HG02970 (cell line): ENCODE results near the gene IL4.

Experiments used
- ATAC-seq: cut with Tn5 transposase; IDR thresholded peaks from one replicate; pipeline ENCODE4 v1.9.1; 2021; ENCODE audit warnings: mild to moderate bottlenecking, moderate library complexity, moderate number of reproducible peaks; ENCODE audit not compliant: unreplicated experiment, low FRiP score

IL4 gene

GRCh38 chr5:132669966-132670882, 3.6 kb upstream of the IL4 start:
- ATAC-seq = no peak

DNA sequence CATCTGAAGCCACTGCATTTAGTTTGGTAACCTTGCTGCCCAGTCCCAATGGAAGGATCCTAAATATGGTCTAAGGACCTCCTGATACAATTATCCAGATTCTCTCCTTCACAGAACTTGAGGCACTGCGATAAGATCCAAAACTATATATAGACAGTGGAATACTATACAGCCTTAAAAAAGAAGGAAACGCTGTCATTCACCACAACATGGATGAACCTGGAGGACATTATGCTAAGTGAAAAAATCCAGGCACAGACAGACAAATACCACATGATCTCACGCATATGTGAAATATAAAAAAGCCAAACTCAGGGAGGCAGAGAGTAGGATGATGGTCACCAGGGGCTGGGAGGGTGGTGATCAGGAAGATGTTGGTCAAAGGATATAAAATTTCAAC, 2.8 kb upstream of the IL4 start:
- no peak for ATAC-seq

GRCh38 chr5:132673488-132673887, 301 bp upstream of the IL4 start:
- no peak for ATAC-seq

DNA sequence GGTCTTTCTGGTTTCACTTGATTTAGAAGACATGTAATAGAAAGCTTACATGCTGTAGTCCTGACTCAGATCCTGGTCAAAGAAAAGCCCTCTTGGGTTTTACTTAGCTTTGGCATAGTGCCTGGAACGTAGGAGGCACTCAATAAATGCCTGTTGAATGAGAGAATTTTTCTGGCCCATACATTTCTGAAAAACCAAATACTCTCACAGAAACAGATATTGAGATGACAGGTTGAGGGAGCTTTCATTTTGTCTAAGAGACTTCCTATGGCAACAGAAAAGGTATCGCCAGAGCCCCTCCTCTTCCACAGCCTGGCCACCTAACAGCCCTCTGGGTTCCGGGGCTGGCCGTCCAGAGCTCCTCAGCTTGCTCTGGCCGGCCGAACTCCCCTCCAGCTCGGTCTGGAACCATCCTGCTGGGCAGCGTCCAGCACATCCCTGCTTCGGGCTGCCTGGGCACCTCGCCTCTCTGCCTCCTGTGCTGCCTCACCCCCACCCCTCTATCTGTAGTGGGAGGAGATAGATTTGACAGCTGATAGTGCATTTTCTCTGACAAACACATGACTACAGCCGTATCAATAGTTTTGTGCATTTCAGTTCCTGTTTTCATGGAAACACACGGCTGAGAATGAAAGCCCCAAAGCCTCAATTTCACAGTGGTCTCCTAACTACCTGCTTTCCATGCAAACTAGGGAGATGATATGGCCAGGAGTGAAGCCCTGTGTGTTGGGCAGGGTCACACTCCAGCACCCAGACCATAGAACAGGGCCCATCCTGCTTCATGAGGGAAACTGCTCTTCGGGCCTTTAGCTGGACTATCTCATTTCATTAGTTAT, 1.1 kb downstream of the IL4 start:
- peak; percentile 69 for ATAC-seq

- ATAC-seq = no peak
Measured at GRCh38 chr5:132675936-132676689, 2.3 kb downstream of the IL4 start.

DNA sequence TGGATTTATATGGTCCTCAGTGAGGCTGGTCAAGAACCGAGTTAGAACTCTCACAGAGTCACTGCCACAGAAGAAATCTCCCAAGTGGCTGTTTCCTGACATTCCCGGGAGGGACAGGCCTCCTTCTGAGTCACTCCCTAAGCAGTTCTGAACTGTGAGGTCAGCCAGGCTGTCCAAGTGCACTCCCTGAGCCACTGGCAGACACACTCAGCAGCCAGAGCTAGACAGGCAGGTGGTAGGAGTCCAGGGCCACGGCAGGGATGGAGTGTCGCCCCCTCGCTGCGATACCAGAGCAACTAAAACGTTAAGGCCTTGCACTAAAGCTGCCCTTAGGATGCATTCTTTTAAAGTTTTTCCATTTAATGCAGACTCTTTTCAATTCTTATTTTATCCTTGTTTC, 3.4 kb downstream of the IL4 start:
- no peak for ATAC-seq

GRCh38 chr5:132677682-132678400, 4.1 kb downstream of the IL4 start:
- ATAC-seq = no peak

GRCh38 chr5:132678735-132679134, 4.9 kb downstream of the IL4 start:
- no peak for ATAC-seq

DNA sequence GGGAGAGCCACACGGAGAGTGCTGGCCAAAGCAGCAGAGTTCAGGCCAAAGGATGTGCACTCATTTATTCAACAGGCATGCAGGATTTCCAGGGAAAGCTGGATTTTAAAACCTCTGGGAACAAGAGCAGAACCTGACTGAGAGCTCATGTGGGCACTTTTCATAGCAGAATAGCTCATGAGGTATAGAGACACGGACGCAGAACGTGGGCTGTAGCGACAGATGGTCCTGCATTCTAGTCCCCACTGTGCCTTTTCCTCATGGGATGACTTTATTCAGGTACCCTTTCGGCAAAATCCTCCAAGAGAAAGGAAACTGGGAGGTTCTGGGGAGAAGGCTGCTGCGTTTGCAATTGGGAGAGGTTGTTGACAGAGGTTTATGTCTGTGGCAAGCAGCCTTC, 5.4 kb downstream of the IL4 start:
- ATAC-seq = no peak

DNA sequence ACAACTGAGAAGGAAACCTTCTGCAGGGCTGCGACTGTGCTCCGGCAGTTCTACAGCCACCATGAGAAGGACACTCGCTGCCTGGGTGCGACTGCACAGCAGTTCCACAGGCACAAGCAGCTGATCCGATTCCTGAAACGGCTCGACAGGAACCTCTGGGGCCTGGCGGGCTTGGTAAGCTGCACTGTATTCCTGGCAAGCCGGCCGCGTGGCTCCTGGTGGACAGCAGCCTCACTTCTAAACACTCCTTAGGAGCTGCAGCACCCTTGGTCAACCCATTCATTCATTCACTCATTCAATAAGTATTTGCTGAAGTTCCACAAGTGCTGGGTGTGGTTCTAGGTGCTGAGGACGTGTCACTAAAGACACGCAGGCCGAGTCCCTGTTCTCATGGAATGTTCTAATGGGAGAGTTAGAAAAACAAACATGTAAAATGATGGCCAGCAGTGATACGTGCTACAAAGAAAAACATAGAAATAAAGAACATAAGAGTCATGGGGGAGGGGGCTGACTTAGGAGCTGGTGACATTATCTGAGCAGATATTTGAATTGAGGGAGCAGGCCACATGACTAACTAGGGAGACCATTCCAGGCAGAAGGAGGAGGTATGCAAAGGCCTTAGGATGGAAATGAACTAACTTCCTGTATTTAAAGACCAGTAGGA, 6.1 kb downstream of the IL4 start:
- no peak for ATAC-seq

GRCh38 chr5:132680780-132681475, 7.1 kb downstream of the IL4 start:
- no peak for ATAC-seq

DNA sequence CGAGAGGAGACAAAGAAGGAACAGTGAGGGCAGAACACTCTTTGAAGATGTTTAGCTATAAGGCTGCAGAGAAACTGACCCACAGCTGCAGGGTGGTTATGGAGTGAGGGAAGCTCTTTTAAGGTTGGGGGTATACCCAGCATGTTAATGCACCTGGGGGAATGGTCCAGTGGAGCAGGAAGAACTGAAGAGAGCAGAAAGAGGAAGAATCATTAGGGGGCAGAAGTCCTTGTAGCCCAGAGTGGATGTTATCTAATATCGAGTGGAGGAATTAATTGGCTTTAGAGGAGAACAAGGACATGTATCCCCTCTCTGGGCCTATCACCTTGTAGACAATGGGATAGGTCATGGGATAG, 7.7 kb downstream of the IL4 start:
- ATAC-seq = no peak

DNA sequence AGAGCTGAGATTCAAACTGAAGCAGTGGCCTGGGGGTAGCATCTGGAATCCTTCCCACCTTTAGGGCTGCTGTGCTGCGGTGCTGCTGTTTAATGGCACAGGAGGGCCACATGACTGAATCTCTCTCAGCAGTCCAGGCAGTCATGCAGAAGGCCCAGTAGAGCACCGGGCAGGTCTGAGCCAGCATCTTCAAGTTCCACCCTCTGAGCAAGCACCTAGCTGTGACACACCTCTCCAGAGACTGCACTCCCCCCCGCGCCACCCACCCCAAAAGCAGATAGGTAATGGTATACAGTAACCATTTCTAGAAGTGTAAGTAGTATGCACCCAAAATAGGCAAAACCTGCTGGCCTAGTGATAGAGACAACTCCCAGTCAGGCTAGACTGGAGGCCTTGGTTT, 8.2 kb downstream of the IL4 start:
- ATAC-seq = no peak

DNA sequence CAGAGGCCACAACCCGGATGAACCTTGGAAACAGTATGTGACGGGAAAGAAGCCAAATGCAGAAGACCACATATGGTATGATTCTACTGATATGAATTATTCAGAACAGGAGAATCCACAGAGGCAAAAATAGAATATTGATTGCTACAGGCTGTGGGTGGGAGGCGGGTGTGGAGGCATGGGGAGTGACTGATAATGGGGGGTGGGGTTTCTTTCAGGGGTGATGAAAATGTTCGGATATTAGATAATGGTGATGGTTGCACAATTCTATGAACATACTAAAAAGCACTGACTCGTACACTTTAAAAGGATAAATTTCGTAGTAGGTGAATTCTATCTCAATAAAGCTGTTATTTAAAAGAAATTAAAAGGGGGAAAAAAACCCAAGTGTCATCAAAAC, 10.7 kb downstream of the IL4 start:
- ATAC-seq = no peak

GRCh38 chr5:132684922-132685720, 11.3 kb downstream of the IL4 start:
- no peak for ATAC-seq

GRCh38 chr5:132686193-132686592, 12.4 kb downstream of the IL4 start:
- no peak for ATAC-seq

DNA sequence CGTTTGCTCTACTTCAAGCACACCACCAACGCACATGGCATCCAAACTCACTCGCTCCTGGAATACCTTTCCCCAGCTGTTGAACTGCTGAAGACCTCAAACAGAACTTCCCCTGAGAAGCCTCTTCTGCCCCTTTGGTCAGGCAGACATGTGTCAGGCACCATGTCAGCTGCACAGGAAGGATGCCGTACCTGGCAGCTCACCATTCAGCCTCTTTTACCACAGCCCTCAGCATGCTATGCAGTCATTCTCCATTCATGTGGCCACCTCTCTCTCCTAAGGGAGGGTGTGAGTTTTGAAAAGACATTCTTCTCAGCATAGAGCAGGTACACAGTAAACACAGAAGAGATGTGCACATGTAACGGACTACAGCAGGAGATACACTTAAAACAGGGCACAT, 14.2 kb downstream of the IL4 start:
- no peak for ATAC-seq

GRCh38 chr5:132688536-132689339, 14.9 kb downstream of the IL4 start:
- no peak for ATAC-seq
